Stimulated activated CD8-positive, alpha-beta memory T cell treated with anti-CD3 and anti-CD28 coated beads, Interleukin-12 subunit alpha, Interleukin-12 subunit beta, amount 100 ng/mL, for 24 hours (primary cell): ENCODE measurements around the gene RGS9BP.
"Not testable (repeated sequence)": the region's sequence is repeated elsewhere in the genome, so short reads cannot be mapped to it uniquely, and the experiment has no call there.

Source experiments
- DNase-seq: peaks from one replicate; pipeline ENCODE4 v3.0.0-alpha.2; 2020; ENCODE audit errors: extremely low read depth

RGS9BP gene

DNA sequence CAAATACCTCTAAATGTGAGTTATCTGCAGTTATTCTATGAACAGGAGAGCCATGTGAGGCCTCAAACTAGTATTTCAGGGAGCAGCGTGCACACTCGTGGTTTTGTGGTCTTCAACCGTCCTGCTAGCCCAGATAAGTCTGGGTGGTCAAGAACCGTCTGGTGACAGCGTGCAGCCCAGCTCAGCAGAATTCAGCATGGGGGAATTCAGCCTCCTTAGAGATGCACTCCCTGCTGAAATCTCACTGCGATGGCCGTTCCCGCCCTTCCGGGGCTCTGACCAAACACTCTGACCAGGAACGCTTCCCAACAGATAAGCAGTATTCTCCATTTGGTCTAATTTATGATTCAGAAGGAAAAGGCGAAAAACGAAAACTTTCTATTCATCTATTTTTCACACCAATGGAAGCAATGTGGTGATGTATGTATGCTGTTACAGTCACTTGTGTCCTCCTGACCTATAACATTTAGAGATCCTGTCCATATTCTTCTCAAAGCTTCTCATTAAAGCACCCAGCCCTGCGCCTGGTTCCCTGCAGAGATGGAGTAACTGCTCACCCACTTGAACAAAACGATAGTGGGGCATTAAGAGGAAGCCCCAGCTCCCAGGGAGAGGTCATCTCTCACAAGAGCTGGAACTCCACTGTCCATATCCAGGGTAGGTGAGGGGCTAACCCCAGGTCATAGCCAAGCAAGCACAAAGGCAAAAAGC is 3.6 kb upstream of the RGS9BP start:
- no peak for DNase-seq

DNA sequence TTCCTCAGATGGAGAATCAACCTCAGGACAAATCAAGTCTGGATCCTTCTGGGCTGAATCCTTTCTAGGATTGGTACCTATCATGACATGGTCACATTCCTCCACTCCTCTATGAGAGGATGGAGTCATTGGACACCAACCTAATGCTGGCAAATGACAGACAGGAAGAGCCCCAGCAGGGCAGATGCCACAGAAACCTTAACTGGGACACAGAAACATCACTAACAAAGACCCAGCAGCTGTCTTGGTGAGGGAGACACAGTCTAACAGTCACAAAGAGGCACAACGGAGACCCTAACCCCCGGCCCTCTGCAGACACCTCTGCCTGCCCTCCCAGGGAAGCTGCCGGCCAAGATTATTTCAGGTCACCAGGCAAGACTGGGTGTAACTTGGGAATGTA is 2.8 kb upstream of the RGS9BP start:
- DNase-seq: no peak

DNA sequence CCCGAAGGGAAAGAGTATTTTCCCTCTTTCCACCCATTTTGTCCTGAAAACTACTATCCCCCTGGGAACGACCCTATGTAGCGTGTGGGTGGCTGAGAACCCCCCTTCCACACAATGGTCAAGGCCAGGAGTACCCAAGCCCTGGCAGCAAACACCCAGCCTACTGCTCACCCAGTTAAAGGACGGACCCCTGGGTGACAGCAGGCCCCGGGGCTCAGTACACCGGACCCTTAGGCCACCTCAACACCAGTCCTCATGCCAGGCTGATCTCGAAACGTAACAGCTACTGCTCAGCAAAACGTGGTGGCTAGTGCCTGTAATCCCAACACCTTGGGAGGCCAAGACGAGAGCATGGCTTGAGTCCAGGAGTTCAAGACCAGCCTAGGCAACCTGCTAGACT is 2.1 kb upstream of the RGS9BP start:
- DNase-seq: no peak

DNA sequence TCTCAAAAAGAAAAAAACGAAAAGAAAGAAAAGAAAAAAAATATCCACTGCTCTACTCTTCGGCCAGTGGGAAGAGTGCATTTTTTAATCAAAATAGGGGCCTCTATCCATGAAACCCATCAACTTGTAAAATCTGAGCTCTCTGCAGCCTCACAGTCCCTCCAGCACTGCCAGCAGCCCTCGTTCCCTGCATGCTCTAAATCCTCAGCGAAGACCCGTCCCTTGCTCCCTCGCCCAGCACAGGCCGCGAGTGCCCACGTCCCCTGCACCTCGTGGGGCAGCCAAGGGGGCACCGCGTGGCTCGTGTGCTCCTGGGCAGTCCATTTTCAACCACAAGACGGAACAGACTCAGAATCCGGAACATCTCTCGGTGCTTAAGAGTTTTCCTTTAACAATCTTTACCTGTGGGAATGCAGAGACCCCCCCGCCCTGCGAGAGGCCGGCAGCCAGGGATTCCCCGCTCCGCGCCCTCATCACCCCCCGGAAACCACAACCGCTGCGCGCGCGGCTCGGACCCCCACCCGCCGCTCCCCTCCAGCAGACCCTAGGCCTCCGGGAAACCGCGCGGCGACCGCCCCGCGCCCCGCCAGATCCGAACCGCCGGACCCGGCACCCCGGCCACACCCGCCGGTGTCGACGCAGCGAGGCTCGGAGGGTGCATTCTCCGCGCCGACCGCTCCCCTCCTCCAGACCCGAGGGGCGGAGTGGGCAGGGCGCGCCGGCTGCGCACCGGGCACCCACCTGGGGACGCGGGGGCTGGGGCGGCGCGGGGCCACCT is 1.3 kb upstream of the RGS9BP start:
- no peak for DNase-seq

DNA sequence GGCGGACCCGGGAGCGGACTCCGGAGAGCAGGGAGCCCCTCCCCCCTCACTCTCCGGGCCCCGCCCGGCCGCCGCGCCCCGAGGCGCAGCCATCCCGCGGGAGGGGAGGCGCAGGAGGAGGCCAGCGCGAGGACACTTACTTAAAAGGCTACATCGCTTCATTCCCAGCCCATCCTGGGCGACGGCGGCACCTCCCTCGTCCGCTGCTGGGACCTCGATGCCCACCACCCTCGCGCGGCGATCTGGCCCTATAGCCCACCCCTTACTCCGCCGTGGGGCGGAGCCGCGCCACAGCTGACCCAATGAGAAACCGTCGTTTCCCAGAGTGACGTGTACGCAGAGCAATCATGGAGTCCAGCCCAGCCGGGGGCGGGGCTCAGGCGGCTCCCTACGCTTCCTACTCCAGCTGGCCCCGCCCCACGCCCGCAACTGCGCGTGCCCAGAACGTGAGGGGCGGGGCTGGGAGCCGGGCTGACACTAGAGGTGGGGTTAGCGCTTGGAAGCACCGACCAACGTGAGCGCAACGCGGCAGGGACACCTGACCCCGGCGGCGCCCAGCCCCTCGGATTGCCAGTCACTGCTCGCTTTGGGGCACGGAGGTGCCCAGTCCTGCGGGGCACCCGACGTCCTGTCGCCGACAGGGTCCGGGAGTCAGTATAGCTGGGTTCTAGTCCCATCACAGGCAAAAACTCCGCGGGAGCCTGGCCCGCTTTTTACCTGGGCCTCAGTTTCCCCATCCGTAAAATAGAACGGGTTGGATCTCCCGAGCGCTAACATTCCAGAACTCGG is 523 bp upstream of the RGS9BP start, which contains the start of gene ANKRD27:
Gene ANKRD27 (minus strand): TSS at position 250 of the 789 bp plus-strand sequence. CDS start 16,165 bp downstream, outside the sequence.
- peak; percentile 95 for DNase-seq

DNA sequence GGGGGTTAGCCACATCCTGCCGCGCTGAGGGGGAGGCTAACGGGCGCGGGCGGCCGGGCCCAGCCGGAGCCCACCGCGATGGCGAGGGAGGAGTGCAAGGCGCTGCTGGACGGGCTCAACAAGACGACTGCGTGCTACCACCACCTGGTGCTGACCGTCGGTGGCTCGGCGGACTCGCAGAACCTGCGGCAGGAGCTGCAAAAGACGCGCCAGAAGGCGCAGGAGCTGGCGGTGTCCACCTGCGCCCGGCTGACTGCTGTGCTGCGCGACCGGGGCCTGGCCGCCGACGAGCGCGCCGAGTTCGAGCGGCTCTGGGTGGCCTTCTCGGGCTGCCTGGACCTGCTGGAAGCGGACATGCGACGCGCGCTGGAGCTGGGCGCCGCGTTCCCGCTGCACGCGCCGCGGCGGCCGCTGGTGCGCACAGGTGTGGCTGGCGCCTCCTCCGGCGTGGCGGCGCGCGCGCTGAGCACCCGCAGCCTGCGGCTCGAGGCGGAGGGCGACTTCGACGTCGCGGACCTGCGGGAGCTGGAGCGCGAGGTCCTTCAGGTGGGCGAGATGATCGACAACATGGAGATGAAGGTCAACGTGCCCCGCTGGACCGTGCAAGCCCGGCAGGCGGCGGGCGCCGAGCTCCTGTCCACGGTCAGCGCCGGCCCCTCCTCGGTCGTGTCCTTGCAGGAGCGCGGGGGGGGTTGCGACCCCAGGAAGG is 692 bp downstream of the RGS9BP start:
- no peak for DNase-seq

DNA sequence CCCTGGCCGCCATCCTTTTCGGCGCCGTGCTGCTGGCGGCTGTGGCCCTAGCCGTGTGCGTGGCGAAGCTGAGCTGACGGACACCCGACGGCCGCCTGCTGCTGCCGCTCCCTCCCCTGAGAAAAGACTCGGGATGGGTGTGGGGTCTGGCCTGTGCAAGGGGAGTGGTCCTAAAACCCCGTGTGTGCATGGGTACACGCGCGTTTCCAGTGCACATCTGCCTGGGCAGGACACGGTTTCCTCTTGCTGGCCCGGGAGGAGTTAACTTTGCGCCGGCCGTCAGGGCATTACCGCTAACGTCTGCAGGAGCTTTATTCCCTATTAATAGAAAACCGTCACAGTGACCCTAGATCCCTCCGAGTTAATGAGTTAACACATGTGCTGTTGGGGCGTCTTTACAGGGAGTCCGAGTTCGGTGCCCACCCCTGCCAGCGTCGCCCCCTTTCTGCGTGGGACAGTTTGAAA is 1.3 kb downstream of the RGS9BP start:
- DNase-seq: no peak

DNA sequence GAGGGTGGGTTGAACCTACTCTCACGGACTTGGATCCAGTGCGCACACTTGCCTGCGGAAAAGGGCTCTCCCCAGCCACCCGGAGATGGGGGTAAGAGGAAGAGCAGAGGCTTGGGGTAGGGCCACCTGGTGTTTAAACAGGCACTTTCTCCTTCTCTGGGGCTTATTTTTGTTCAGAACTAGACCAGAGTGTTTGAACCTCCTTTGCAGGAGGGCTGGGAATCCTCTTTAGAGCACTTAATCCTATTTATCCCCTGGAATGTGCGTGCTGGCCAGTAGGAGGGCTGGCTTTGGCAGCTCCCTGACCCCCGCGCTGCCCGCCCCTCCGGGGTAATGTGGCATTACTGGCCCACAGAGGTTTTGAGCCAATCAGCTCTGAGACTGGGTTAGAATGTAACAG is 2.0 kb downstream of the RGS9BP start:
- no peak for DNase-seq

DNA sequence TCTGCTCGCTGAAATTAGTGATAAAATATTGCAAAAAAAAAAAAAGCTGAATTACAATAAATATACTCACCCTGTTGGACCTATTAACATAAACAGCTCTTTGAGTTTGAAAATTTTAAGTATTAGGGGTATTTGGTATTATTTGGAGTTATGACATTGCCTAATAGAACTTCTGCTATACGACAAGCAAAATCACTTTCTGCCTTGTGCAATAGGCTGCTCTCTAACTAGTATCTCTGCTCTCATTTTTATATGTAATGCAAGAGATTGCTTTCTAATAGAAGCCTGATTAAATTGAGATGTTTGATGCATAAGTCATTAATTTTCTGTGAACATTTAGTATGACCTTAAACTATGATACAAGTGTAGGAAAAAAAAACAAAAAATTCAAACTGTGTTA is 5.3 kb downstream of the RGS9BP start:
- no peak for DNase-seq

DNA sequence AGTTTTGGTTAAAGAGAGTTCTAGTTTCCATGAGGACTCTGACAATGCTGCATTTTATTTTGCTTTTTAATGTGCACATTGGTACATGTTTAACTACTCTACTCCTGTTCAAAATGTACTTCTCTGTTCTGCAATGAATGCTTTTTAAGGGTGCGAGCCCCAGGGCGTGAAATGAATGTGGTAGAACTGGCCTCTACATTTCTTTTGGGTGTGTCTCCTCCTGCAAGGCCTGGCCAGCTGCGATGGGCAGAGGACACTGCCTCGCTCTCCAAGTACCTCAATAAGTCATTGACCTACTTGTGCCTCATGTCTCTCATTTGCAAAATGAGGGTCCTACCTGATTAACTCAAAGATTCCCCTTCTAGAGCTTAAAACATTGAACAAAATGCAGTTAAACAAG is 6.7 kb downstream of the RGS9BP start:
- no peak for DNase-seq

DNA sequence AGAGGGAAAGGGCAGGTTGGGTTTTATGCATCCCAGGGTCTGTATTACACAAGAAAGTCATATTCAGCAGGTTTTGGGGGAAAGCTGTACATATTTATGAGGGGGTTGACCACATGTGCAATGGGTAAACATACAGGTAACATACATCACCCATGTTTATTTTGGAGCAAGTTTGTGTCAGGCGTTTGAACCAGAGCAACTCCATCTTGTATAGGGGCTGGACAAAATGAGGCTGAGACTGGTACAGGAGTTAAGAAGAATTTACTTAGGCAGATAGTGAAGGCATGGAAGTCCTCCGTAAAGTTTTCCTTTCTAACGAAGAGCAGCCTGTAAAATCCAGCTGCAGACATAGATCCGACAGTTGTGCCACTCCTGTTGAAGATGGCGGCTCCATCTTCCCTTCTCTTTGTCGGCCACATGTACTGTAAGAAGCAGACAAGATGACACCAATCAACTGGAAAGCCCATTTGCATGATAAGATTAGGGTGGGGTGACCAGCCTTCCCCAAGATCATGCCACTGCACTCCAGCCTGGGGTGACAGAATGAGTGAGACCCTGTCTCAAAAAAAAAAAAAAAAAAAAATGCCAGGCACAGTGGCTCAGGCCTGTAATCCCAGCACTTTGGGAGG is 11.3 kb downstream of the RGS9BP start:
- DNase-seq: no peak

DNA sequence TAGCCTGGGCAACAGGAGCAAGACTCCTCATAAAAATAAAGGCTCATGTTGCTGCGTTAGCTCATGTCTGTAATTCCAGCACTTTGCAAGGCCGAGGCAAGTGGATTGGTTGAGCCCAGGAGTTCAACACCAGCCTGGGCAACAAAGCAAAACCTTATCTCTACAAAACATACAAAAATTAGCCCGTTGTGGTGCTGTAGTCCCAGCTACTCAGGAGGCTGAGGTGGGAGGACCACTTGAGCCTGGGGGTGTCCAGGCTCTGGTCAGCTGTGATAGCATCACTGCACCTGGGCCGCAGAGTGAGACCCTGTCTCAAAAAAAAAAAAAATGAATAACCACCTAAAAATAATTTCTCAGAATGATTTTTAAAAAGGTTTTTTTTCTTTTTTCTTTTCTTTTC is 12.0 kb downstream of the RGS9BP start:
- no peak for DNase-seq

DNA sequence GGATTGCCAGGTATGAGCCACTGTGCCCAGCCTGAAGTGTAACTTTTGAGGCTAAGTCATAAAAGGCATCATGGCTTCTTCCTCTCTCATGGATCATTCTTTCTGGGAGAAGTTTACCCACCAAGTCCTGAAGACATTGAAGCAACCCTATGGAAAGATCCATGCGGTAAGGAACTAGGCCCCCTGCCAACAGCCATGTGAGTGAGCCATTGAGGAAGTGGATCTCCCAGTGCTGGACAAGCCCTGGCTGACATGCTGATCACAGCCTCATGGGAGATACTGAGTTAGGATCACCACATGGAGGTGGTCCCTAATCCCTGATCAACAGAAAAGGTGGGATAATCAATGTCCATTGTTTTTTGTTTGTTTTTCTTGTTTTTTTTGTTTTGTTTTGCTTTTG is 12.7 kb downstream of the RGS9BP start:
- no peak for DNase-seq

DNA sequence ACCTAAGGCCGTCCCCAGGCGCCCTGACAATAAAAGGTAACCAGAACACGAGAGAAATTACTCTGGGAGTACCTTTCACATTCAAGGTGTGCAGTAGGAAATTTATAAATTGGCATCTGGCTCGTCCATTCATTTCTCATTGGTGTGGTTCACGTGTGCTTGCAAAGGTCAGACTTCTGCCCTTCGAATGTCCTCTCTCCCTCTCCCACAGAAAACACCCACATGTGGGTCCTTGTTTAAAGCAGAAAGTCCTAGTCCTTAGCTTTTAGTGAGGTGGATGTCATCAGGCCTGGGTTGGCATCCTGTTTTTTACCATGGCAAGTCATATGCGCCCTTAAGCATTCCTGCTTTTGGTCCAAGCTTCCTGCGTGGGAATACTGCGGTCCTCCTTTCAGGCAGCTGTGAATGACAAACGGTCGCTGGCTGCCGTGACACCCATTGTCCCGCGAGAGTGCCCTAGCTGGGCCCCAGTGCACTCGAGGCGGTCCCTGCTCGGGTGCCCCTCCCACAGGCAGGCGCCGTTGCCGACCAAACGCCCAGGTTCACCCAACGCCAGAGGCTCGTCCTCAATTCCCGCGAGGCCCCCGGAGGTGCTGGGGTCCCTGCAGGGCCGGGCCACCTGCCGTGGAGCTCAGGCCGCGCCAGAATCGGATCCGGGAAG is 15.8 kb downstream of the RGS9BP start, which contains the start of gene NUDT19:
Gene NUDT19 (plus strand): TSS at position 531 of the 661 bp plus-strand sequence. CDS start 140 bp downstream, outside the sequence.
- DNase-seq: no peak

DNA sequence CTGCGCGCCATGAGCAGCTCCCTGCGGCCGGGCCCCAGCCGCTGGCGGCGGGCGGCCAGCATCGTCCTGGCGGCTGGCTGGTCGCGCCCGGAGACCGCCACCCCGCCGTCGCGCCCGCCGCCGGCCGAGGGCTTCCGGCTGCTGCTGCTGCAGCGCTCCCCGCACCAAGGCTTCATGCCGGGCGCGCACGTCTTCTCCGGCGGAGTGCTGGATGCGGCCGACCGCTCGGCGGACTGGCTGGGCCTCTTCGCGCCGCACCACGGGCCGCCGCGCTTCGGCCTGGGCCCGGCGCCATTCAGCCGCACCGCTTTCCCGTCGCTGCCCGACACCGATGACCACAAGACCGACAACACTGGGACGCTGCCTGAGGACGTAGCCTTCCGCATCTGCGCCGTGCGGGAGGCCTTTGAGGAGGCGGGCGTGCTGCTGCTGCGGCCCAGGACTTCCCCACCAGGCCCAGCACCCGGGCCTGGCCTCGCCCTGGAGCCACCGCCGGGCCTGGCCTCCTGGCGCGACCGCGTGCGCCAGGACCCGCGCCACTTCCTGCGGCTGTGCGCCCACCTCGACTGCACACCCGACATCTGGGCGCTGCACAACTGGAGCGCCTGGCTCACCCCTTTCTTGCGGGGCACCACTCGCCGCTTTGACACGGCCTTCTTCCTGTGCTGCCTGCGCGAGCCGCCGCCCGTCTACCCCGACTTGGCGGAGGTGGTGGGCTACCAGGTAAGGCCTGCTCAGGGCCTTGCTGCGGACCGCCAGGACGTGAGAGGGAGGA is 16.5 kb downstream of the RGS9BP start:
- no peak for DNase-seq

DNA sequence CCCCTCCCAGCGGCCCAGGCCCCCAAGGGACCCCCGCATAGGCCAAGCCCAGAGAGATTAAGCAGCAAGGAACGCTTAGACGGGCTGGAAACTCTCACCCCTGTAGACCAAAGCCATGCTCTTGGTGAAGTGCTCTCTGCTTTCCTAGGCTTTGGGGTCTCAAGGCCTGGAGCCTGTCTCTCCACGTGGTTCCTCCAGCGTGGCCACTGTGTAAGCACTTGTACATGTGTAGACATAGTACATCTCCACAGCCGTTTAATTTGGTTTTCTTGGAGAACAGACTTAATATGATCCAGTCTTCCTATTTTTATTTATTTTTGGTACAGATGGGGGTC is 17.0 kb downstream of the RGS9BP start:
- DNase-seq: no peak

DNA sequence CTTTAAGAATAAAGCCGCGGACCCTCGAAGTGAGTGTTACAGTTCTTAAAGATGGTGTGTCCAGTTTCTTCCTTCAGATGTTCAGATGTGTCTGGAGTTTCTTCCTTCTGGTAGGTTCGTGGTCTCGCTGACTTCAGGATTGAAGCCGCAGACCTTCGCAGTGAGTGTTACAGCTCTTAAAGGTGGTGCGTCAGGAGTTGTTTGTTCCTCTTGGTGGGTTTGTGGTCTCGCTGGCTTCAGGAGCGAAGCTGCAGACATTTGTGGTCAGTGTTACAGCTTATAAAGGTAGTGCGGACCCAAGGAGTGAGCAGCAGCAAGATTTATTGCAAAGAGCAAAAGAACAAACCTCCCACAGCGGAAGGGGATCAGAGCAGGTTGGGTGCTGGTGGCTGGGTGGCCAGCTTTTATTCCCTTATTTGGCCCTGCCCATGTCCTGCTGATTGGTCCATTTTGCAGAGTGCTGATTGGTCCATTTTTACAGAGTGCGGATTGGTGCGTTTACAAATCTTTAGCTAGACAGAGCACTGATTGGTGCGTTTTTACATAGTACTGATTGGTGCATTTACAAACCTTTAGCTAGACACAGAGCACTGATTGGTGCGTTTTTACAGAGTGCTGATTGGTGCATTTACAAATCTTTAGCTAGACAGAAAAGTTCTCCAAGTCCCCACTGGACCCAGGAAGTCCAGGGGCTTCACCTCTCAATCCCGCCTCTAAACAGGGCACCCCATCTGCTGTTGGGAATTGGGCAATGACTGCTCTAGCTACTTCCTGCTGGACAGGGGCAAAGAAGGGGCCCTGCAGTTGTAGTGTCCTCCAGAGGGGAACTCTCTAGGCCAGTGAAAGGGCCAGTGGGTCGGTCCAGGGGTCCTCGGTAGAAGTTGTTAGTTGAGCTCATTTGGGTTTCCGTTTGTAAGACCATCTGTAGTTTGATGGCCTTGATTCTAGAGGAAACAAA is 17.8 kb downstream of the RGS9BP start:
- not testable (repeated sequence) for DNase-seq

DNA sequence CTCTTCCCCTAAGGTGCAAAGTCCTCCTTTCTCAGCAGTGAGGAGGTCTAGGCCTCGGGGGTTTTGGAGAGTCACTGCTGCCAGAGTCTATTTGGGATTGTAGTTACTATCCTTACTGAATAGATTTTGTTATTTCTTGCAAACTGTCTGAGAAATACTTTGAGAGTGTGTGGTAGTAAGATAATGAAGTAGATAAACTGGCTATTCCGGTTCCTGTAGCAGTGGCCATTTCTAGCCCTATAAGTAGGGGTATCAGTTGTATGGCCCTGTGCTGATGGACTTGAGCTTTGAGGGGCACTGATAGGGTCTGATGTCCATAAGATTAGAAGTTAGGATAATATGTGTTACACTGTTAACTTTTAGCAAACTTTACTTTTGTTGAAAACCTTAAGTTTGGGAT is 18.7 kb downstream of the RGS9BP start:
- not testable (repeated sequence) for DNase-seq

DNA sequence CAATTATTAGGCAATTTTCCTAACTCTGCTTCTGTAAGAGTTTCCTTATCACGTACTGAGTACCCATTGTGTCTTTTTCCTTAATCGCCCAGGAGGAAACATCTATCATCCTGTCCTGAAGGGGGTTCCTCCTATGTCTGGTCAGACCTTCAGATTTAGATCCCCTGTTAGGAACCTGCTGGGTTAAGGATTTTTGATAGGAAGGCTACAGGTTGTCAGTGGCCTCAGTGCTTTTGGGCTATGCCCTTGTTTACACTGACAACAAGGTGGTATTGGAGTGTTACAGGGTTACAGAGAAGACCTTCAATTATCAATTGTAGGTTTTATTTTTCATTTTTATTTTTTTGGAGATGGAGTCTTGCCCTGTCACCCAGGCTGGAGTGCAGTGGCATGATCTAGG is 19.2 kb downstream of the RGS9BP start:
- DNase-seq: not testable (repeated sequence)
